Effector memory CD4-positive, alpha-beta T cell (primary cell): Measurements from ENCODE around the gene TMEM151A.
A peak's percentile ranks its signal among the peaks of the same experiment; 100 is the strongest.

Source experiments
- DNase-seq, 3 donors: peaks; one replicate each; pipeline ENCODE4 v3.0.0-alpha.2; 2020
- H3K27ac ChIP-seq: 2 replicates; pipeline ENCODE4 v1.7.0; 2013; ENCODE audit warnings: mild to moderate bottlenecking, low read length, moderate library complexity; ENCODE audit not compliant: insufficient read depth, poor library complexity, severe bottlenecking
- H3K27me3 ChIP-seq: replicated peaks from 2 replicates; pipeline ENCODE4 v1.7.0; 2013; ENCODE audit warnings: mild to moderate bottlenecking, low read length; ENCODE audit not compliant: insufficient read depth, control insufficient read depth, poor library complexity, severe bottlenecking
- H3K36me3 ChIP-seq: 2 replicates; pipeline ENCODE4 v1.7.0; 2013; ENCODE audit warnings: mild to moderate bottlenecking, low read length, moderate library complexity; ENCODE audit not compliant: control insufficient read depth, insufficient read depth
- H3K4me1 ChIP-seq: 2 replicates; pipeline ENCODE4 v1.7.0; 2013; ENCODE audit warnings: low read length, mild to moderate bottlenecking; ENCODE audit not compliant: control insufficient read depth, insufficient read depth, poor library complexity, severe bottlenecking
- H3K4me3 ChIP-seq: 2 replicates; pipeline ENCODE4 v1.7.0; 2013; ENCODE audit warnings: low read length, low read depth, mild to moderate bottlenecking; ENCODE audit not compliant: insufficient read depth, poor library complexity, severe bottlenecking
- H3K9me3 ChIP-seq: 2 replicates; pipeline ENCODE4 v1.7.0; 2013; ENCODE audit warnings: mild to moderate bottlenecking, low read length, moderate library complexity; ENCODE audit not compliant: control insufficient read depth

TMEM151A gene

GRCh38 chr11:66266378-66267038 lies 25.2 kb upstream of the TMEM151A start:
- peaks cover 29% of the 10 kb centered on the region for H3K36me3 ChIP-seq
- no peak for DNase-seq
- H3K9me3 ChIP-seq = no peaks in the 10 kb centered on the region
- peaks cover 20% of the 10 kb centered on the region for H3K4me1 ChIP-seq
- peak overlapping the region; percentile 92 for H3K27ac ChIP-seq
- H3K4me3 ChIP-seq = no peak overlapping the region
- no peaks in the 10 kb centered on the region for H3K27me3 ChIP-seq

DNA sequence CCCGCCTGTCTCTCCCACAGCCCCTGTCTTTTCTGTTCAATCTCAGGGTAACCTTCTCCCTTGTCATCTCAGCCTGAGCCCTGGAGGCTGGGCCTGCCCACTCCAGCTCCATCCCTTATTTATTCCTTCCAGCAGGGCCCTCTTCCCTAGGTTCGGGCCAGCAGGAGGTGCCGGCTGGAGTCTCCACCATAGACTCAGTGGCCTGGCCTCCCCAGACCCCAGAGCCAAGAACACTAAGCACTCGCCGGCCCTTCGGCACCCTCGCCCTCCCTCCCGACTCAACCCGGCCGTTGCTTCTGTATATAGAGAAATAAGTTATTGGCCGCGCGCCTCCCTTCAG lies 24.7 kb upstream of the TMEM151A start:
- Histone ChIP-seq H3K4me1 (peaks cover 20% of the 10 kb centered on the region), H3K4me3 (peak overlapping the region; percentile 75), H3K27me3 (no peaks in the 10 kb centered on the region), H3K9me3 (no peaks in the 10 kb centered on the region), H3K36me3 (peaks cover 28% of the 10 kb centered on the region), H3K27ac (peak overlapping the region; percentile 92)
- DNase-seq = no peak

- DNase-seq = peak; percentile 78 to 79 (median 78)
- Histone ChIP-seq H3K4me3 (peak overlapping the region; percentile 75), H3K27me3 (no peaks in the 10 kb centered on the region), H3K27ac (peak overlapping the region; percentile 92), H3K4me1 (peaks cover 20% of the 10 kb centered on the region), H3K36me3 (peaks cover 28% of the 10 kb centered on the region), H3K9me3 (no peaks in the 10 kb centered on the region)
Observed at GRCh38 chr11:66267379-66268243, 24.1 kb upstream of the TMEM151A start.

DNA sequence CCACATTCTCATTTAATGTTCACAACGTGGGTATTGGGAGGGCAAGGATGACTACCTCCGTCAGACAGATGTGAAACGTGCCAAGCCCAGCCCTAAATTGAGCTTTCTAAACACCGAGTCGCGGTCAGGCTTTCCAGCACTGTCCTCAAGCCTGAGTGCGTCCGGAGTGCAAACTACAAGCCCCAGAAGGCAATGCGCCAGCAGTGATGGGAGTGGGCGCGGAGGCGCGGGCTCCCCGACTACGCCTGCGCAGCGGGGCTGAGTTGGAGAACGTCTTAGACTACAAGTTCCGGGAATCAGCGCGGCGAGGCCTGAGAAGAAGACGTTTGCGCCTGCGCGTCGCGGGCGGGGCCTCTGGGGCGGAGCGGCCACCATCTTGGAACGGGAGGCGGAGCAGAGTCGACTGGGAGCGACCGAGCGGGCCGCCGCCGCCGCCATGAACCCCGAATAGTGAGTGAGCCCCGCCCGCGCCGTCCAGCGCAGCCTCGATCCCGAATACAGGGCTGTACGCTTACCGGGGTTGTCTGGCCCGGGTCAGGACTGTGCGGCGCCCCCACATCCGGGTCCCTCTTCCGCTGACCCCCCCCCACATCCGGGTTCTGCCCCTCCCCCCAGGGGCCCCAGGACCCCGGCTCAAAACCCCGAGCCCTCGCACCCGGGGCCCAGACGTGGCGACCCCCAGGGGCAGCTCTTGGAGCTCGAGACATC lies 23.3 kb upstream of the TMEM151A start, which contains the start of gene RAB1B:
Gene RAB1B (plus strand): TSS at position 396 of the 708 bp plus-strand sequence. CDS start 41 bp downstream, at position 437.
- Histone ChIP-seq H3K27me3 (no peaks in the 10 kb centered on the region), H3K4me3 (peak within 1 kb of the TSS; percentile 75), H3K4me1 (peaks cover 20% of the 10 kb centered on the region), H3K36me3 (peaks cover 28% of the 10 kb centered on the region), H3K9me3 (no peaks in the 10 kb centered on the region), H3K27ac (peak within 1 kb of the TSS; percentile 92)
- DNase-seq = peak; percentile 99 to 100 (median 99)

- no peaks in the 10 kb centered on the region for H3K27me3 ChIP-seq
- no peak for DNase-seq
- peaks cover 20% of the 10 kb centered on the region for H3K4me1 ChIP-seq
- H3K36me3 ChIP-seq = peaks cover 31% of the 10 kb centered on the region
- no peaks in the 10 kb centered on the region for H3K9me3 ChIP-seq
- peak overlapping the region; percentile 92 for H3K27ac ChIP-seq
- peak overlapping the region; percentile 75 for H3K4me3 ChIP-seq
Observed at GRCh38 chr11:66268952-66269905, 22.5 kb upstream of the TMEM151A start.

DNA sequence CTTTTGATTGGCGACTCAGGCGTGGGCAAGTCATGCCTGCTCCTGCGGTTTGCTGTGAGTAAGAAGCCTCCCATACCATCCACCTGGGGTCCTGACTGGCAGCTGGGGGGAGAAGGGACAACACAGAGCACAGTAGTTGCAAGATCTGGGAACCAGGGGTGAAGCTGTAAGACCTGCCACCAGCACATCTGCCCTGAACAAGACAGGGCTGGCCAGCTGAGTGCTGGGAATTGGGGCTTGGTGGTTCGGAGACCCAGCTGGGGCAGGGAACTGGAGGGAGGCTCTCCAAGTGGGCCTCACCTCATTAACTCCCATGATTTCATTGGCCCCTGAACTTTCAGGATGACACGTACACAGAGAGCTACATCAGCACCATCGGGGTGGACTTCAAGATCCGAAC lies 19.9 kb upstream of the TMEM151A start:
- no peak for DNase-seq
- H3K27me3 ChIP-seq = no peaks in the 10 kb centered on the region
- H3K4me3 ChIP-seq = no peak overlapping the region
- peaks cover 20% of the 10 kb centered on the region for H3K4me1 ChIP-seq
- no peak overlapping the region for H3K27ac ChIP-seq
- peaks cover 41% of the 10 kb centered on the region for H3K36me3 ChIP-seq
- no peaks in the 10 kb centered on the region for H3K9me3 ChIP-seq

GRCh38 chr11:66272596-66272995 lies 19.1 kb upstream of the TMEM151A start:
- Histone ChIP-seq H3K27ac (no peak overlapping the region), H3K4me1 (peaks cover 18% of the 10 kb centered on the region), H3K27me3 (no peaks in the 10 kb centered on the region), H3K9me3 (no peaks in the 10 kb centered on the region), H3K4me3 (no peak overlapping the region), H3K36me3 (peaks cover 41% of the 10 kb centered on the region)
- DNase-seq = no peak

DNA sequence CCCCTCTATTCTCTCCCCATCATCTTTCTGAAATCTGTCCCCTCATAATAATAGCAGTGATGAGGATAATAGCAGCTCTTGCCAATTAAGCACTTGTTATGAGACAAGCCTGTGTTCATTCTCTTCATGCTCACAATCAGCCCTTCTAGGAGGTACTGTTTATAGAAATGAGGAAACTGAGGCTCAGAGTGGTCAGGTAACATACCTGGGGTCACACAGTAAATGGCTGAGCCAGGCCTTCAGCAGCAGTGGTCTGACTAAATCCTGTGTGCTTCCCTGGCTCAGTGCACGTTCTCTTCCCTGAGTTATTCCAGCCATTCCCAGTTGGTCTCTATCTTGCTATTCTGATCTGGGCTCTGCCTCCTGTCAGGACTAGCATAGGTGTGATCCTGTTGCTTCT lies 17.5 kb upstream of the TMEM151A start:
- no peaks in the 10 kb centered on the region for H3K9me3 ChIP-seq
- peaks cover 41% of the 10 kb centered on the region for H3K36me3 ChIP-seq
- H3K4me3 ChIP-seq = no peak overlapping the region
- H3K27me3 ChIP-seq = no peaks in the 10 kb centered on the region
- peaks cover 24% of the 10 kb centered on the region for H3K4me1 ChIP-seq
- DNase-seq = no peak
- H3K27ac ChIP-seq = no peak overlapping the region

- no peak overlapping the region for H3K4me3 ChIP-seq
- no peaks in the 10 kb centered on the region for H3K27me3 ChIP-seq
- no peak overlapping the region for H3K27ac ChIP-seq
- no peak for DNase-seq
- H3K36me3 ChIP-seq = peaks cover 41% of the 10 kb centered on the region
- no peaks in the 10 kb centered on the region for H3K9me3 ChIP-seq
- peaks cover 16% of the 10 kb centered on the region for H3K4me1 ChIP-seq
Observed at GRCh38 chr11:66275396-66275795, 16.3 kb upstream of the TMEM151A start.
